Activated CD4-positive, alpha-beta T cell treated with anti-CD3 and anti-CD28 coated beads for 1 hour (primary cell): ENCODE data around the gene HTR4.
"Not testable (repeated sequence)": the region's sequence is repeated elsewhere in the genome, so short reads cannot be mapped to it uniquely, and the experiment has no call there.

Experiments used
- DNase-seq: peaks from one replicate; pipeline ENCODE4 v3.0.0-alpha.2; 2020

HTR4 gene

DNA sequence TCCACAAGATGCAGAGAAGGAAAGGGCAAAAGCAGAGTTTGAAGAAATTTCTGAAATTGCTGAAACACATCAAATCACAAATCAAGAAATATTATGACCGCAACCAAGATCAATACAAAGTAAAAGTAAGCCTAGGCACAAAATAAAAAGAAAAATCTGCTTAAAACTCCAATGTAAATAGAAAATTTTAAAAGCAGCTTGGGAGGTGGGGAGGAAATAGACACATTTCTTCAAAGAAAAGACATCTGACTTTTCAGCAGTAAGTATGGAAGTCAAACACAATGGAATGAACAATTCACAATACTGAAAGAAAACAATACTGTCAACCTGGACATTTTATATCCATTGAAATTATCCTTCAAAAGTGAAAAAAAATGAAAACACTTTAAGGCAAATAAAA, 55.1 kb downstream of the HTR4 start:
- no peak for DNase-seq

DNA sequence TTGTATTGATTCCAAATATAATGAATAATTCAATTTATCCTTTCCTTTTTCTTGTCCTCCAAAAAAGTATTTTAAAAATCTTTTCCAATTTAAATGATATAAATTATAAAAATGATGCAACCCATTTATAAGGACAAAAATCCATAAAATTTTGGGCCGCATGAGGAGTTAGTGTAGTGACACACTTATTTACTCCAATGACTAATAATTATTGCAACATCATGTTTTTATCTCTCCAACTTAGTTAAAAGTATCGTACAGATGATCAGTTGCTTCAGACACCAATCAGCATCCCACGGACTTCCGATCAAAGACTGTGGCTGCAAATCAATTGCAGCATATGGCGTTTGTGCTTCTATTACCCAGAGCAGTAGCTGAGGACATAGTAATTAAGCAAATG, 58.6 kb downstream of the HTR4 start:
- no peak for DNase-seq

DNA sequence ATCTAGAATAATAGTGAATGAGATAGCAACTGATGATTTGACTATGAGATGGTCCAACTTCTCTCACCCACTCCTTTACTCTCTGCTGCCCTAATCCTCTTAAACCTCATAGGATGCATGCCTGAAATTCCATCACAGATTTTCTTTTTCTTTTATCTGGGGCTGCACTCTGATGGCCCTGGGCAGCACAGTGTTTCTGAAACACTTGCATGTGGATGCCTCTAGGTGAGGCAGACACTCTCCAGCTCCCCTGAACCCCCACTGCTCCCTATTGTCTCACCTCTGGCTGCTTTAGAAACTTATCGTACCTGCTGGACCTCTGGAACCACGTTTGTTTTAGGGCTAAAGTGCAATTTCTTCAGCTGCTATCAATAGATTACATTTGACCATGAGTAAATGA, 67.5 kb downstream of the HTR4 start:
- no peak for DNase-seq

DNA sequence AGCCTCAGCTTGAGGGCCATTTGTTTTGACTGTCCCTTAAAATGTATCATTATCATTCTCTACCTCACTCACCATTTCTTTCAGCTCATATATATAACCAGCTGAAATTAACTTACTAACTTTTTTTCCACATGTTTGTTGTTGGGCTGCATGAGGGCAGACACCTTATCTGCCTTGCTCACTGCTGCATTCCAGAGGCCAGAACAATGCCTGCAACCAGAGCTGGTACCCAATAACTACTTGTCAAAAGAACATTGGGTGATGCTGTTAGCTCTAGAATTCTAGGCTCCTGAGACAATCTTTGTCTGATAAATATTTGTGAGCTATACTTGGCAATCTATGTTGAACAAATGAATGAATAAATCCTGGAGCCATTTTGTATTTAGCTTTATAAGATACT, 68.3 kb downstream of the HTR4 start:
- DNase-seq = no peak

DNA sequence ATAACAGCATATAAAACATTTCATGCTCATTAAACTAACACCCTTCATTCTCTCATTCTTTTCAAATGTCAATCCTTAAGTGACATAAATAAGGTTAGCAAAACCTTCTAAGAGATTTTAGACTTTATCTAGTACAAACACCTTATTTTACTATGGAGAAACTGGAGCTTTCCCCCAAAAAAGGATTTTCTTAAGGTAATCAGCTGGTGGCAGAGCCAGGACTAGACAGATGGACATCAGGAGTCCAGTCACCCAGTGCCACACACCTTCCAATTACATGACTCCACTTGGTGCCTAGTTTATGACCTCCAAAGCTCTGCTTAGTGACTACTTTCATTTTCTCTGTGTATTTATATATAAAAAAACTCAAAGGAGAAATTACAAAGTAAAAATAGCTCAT, 70.2 kb downstream of the HTR4 start:
- DNase-seq = no peak

DNA sequence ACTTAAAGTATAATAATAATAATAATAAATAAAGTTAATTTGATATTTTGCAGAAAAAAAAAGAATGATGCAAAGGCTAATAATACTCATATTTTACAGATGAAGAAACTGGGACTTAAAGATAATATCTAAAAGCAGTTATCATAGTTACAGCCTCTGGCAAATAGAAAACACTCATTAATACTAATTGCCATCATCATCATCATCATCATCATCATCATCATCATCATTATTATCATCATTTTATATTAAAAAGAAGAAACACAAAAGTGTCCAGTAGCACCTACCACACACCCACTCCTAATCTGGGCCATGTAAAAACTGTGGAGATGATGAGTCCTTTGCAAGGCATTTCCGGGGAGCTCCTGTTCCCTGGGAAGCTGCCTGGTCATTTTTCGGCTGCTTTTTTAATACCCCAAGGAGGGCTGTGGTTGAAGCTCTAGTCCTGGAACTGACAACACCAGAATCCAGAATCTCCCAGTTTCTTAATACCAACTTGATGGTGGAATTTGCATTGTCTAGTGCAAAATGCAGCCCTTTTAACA, 70.8 kb downstream of the HTR4 start:
- DNase-seq = no peak

DNA sequence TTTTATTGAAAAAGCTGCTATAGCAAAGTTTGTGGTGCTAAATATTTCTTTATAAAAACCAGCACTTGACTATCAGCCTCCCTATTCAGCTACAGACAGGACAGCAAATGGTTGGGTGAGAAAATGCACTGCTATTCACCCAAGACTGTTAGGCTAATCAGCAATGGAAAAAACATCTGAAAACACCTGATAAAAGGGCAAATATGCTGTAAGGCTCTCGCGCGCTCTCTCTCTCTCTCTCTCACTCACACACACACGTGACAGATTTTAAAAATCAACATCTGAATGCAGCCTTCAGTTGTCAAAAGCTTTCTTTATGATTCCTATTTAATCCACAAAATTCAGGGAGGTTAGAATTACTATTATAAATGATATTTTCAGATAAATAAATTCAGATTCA, 80.2 kb downstream of the HTR4 start:
- no peak for DNase-seq

DNA sequence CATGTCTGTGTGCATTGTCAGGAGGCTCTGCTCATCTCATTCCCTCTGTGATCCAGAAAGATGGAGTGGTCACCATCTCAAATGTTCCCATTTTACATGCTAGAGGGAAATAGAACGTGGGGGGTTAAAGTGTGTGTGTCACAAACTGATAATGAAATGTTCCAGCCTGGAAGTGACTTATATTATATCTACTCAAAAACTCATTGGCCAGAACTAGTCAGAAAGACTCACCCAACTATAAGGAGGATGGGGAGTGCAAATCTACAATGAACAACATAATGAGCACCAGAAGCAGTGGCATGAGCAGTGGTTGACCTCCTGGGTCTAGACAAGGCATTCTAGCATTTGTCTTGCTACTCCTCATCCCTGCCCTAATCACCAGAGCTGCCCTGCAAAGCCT, 81.0 kb downstream of the HTR4 start:
- DNase-seq = no peak

DNA sequence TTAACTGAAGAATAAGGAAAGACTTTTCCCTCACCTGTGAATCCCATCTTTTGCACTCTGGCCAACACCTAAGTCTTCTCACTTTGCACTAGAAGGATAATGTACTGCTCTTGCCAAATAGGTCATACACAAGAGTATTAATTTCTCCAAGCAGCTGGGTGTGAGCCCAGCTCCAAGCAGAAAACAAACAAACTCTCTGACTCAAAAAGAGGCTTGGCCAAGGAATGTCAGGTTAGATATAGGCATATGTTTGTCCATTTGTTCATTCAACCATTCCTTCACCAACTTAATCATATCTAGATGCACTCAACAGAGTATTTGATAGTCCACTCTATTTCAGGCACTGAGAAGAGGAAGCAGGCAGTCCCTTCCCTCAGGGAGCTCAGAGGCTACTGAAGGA, 84.4 kb downstream of the HTR4 start:
- no peak for DNase-seq

DNA sequence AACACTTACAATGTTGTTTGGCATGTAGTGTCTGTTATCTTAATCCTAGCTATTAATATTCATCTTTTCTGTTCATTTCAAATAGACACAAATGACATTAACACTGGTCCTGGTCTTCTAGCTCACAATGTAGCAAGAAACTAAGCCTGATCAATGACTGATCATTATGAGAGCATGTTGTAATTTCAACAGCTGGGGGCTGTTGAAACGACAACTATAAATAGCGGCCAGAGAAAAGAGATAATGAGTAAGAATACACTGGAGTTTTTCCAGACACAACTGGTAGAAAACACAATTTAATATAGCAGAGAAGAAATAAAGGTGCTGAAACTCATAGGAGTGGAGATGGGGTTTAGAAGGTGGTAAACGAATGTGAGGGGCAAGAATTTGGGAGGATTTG, 89.2 kb downstream of the HTR4 start:
- DNase-seq = no peak

DNA sequence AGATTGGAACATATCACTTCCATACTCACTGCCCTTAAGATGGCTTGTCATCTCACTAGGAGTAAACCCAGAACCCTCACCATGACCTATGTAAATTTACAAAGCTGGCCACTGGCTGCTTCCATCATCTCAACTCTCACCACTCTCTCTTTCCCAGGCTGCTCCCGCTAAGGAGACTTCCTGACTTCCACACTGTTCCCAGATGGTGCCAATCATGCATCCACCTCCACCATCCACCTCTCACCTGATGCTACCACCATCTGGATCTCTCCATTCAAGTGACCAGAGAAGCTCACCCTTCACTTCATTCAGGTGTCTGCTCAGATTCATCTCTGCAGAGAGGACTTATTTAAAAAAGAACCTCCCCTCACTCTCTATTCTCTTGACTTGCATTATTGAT, 91.3 kb downstream of the HTR4 start:
- DNase-seq = no peak

DNA sequence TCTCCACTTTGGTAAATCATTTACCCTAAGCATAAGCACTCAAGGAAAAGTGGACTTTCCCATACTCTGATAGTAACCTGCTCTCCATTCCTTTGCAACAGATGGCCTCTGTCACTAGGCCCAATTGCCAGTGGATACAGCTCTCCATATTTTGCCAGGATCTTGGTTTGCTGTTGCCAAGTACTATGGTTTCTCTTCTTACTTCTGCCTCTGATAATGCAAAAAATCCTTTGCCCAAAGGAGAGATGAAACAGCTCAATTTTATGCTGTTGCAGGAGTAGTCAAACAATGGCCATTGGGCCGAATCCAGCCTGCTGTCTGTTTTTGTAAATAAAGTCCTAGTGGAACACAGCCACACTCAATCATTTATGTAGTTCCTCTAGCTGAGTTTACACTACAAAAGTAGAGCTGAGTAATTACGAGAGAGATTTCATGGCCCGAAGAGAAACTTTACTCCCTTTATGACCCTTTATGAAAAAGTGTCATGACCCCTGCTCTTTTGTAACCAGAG, 92.5 kb downstream of the HTR4 start:
- DNase-seq = no peak

DNA sequence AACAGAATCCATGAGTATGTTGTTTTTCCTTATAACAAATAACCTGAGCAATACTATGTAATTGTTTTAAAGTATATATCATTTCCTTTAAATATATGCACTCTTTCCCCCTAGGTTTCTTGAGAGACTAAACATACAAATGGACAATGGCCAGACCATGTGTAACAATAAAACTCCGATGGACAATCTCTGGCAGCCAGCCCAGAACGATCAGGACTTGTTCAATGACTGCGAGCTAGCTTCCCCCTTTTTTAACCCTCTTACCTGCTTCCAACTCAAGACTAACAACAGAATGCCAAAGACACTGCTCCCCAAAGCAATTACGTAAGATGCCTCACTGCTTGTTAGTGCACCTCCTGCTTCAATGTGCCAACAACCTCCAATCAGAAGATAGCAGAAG, 94.9 kb downstream of the HTR4 start:
- no peak for DNase-seq

DNA sequence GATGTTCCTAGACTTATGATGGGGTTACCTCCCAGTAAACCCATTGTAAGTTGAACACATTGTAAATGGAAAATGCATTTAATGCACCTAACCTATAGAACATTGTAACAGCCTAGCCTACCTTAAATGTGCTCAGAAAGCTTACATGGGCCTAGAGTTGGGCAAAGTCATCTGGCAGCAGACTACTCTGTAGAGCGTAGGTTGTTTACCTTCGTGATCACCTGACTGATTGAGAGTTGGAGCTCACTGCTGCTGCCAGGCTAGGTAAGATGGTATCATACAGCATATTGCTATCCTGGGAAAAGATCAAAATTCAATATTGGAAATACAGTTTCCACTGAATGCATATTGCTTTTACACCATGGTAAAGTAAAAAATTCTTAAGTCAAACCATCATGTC, 95.4 kb downstream of the HTR4 start:
- no peak for DNase-seq

DNA sequence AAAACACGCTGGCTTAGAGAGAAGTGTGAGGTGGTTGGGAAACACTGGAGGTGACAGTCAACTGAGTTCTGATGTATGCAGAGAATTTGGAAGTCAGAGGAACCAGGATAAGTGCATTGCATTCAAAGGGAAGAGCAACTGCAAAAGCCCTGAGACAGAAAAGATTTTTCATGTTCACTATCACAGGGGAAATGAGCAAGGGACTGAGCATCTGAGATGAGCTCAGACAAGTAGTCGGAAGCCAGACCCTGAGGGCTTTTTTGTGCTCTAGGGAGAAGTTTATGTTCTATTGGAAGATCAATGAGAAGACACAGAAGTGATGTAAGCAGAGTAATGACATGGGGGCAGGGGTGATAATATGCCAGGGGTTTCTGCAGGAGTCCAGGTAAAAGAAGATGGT, 97.5 kb downstream of the HTR4 start:
- DNase-seq = no peak

DNA sequence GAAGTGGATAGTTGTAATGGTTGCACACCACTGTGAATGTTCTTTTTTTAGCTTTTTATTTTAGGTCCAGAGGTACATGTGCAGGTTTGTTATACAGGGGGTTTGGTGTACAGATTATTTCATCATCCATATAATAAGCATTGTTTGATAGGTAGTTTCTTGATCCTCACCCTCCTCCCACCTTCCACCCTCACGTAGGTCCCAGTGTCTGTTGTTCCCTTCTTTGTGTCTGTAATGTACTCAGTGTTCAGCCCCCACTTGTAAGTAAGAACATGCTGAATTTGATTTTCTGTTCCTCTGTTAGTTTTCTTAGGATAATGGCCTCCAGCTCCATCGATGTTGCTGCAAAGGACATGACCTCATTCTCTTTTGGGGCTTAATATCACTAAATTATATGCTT, 99.7 kb downstream of the HTR4 start:
- DNase-seq = no peak

DNA sequence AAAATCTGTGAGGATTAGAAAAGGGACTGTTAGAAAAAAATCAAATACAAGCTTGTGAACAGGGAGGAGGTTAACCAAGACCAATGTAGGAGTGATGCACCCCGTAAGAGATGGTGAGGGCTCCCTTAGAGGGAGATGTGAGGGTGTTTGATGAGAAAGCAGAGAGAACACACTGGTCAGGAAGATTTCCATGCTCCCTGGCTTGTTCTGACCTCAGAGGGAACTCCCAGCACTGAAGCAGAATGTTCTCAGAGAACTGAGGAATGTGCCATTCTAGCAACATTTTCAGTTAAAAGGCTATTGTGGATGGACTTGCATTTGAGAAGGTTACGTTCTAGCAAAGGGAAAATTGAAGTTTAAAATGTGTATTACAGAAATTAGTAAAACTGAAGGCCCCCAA, 110.6 kb downstream of the HTR4 start:
- DNase-seq = no peak

DNA sequence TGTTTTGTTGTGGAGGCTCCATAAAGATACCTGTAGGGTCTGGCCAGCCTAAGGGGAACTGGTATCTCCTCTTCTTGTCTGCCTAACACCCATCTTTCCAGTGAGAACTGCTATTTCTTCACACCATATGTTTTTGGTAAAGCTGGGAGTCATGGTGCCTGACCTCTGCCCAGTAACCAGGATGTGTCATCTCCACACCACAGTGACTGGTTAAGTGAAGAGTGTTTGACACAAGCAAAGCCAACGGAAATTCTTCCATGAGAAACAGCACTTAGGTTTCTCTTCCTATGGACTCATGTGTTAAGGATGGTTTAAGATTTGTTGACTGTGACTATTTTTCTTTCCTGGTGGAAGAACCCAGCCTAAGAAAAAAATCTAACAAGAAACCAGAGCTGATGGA, 111.5 kb downstream of the HTR4 start:
- DNase-seq = no peak

DNA sequence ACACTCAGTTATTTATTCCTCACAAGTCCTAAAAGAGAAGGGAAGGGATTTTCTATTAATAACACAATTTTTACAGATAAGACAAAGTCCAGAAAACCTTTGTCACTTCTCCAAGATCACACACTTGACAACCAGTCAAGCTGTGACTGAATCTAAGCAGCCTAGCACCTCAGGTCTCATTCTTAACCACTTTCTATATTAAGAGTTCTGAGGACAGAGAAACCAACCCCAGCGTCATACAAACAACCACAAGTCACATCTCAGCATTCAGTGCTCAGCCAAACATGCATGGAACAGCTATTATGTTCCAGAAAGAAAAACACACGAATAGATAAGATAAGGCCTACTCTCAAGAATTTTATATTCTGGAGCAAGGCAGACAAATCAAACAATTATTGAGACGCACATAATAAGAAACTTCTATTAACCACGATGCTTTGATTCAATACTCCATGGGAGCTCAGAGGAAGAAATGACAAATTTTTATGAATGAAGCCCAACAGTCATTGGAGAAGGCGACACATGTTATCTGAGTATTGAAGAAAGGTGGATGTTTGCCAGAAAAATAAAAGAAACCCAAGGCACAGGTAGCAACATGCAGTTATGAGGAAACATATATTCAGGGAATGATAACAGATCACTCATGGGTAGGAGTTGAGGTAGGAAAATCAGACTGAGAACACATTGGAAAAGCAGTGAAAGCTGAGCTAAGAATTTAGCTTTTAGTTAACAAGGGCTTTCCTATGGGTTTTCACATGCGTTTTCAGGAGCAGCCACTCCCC, 113.1 kb downstream of the HTR4 start:
- no peak for DNase-seq

DNA sequence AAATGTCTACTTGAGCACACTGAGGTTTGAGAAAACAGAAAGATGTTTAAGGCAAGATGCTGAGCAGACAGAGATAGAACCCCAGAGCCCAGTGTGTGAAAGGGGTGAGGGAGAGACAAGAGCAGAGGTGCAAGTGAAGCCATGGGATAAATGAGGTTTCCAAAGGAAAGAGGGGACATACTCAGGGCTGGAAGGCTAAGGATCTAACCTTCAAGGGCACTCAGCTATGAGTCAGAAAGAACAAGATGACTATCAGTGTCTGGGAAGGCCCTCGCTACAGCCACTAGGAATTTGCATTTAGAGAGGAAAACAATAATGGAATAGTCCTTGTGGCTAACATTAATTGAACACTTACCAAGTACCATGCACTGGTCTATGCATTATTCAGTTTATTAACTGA, 113.7 kb downstream of the HTR4 start:
- DNase-seq = no peak

DNA sequence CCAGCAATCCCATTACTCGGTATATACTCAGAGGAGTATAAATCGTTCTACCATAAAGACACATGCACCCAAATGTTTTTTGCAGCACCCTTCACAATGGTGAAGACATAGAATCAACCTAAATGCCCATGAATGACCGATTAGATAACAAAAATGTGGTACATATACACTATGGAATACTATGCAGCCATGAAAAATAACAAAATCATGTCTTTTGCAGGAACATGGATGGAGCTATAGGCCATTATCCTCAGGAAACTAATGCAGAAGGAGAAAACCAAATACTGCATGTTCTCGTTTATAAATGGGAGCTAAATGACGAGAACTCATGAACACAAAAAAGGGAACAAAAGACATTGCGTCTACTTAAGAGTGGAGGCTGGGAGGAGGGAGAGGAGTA, 114.5 kb downstream of the HTR4 start:
- DNase-seq = no peak

DNA sequence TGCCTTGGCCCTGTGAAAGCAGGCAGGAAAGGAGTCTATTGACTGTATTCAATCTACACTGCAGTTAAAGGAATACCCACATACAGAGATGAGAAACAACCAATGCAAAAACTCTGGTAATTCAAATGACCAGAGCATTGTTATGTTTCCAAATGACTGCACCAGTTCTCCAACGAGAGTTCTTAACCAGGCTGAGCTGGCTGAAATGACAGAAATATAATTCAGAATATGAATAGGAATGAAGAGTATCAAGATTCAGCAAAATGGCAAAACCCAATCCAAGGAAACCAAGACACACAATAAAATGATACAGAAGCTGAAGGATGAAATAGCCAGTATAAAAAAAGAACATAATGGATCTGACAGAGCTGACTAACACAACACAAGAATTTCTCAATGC, 119.1 kb downstream of the HTR4 start:
- DNase-seq = no peak

DNA sequence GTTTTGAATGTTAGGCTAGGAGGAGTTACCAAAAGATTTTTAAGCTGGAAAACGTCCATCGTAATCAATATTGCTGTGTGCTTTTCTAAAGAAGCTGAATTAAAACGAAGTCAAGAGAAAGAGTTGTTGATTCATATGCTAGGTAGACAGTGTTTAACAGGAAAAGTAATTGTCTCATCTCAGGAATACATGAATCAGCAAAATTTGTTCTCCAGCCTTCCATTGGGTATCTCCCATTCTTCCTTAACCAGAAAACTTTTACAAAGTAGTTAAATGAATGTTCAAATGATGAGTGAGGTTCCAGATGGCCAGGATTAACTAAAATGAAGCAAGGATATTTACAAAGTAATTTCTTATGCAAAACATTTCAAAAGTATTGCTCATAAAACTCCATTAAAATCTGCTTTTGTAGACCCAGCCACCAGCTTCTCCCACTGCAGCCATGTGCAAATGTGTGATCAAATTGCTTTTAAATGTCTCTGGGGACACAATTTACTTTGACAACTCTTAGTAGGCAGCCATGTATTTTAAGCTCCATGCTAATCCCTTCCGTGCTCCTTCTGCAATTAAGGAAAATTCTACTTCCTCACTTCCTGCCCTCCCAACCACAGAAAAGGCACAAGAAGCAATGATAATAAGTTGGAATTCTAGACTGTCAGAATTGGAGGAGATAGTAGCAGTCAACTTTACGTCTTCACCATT, 121.2 kb downstream of the HTR4 start:
- DNase-seq = no peak

DNA sequence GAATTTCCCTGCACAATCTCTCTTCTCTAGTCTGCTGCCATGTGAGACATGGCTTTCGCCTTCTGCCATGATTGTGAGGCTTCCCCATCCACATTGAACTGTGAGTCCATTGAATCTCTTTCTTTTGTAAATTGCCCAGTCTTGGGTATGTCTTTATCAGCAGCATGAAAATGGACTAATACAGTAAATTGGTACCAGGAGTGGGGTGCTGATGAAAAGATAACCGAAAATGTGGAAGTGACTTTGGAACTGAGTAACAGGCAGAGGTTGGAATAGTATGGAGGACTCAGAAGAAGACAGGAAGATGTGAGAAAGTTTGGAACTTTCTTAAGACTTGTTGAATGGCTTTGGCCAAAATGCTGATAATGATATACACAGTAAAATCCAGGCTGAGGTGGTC, 124.9 kb downstream of the HTR4 start:
- not testable (repeated sequence) for DNase-seq
